ENCODE results near the gene CARS2.
A peak's percentile ranks its signal among the peaks of the same experiment; 100 is the strongest.
"Not testable (repeated sequence)": the region's sequence is repeated elsewhere in the genome, so short reads cannot be mapped to it uniquely, and the experiment has no call there.

The CARS2 gene

GRCh38 chr13:110615322-110616102 is 90.4 kb downstream of the CARS2 start, which contains the start of gene NAXD:
Gene NAXD, plus strand, starts transcription at chr13:110615545. Its CDS starts 57 bp downstream, at chr13:110615602.
- DNase-seq, result peak; percentile 68

- DNase-seq, result no peak
These were observed 91.0 kb downstream of the CARS2 start for GRCh38 chr13:110615005-110615321.

DNA sequence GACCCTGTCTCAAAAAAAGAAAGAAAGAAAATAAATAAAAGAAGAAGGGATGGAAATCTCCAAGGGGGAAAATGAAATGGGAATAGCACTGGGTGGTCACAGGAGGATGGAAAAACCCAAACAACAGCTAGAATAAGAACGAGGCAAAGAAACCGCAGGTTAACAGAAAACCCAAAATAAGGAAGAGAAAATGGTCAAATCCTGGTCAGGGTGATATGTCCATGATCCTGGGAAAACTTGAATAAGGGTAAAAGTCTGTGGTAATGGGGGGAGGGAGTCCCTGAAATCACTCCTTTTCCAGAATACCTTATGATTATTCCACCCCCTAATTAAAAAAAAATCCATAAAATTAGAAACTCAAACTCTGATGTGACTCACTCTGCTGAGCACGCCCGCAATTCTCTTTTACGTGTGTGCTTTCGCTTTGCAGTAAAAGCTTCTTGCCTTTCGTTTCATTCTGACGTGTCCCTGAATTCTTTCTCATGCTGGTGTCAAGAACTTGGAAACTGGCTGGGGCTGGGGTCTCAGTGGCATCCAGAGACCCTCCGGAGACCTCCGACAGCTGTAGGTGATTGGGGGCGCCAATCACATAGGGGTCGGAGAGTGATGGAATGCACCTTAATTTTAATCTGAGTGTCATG is 94.8 kb downstream of the CARS2 start:
- DNase-seq, result no peak

- DNase-seq, result no peak
These were observed 98.2 kb downstream of the CARS2 start for GRCh38 chr13:110607675-110608224.

DNA sequence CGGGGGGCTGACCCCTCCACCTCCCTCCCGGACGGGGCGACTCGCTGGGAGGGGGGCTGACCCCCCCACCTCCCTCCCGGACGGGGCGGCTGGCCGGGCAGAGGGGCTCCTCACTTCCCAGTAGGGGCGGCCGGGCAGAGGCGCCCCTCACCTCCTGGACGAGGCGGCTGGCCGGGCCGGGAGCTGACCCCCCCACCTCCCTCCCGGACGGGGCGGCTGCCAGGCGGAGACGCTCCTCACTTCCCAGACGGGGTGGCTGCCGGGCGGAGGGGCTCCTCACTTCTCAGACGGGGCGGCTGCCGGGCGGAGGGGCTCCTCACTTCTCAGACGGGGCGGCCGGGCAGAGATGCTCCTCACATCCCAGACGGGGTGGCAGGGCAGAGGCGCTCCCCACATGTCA is 99.6 kb downstream of the CARS2 start:
- not testable (repeated sequence) for DNase-seq

DNA sequence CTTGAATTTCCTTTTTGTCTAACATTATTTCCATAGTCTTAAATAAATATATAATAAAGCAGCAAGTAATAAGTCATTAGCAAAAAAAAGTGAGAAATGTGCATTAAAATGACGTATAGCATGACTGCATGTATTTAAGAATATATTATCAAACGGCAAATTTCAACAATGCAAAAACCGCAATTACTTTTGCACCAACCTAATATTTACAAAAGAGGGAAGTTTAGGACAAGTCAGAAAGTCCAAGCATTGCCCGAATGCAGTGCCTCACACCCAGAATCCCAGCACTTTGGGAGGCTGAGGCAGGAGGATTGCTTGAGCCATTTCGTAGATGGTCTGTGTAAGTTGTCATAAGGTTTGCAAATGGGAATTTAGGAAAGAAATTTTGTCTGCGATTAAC is 100.8 kb downstream of the CARS2 start:
- no peak for DNase-seq

DNA sequence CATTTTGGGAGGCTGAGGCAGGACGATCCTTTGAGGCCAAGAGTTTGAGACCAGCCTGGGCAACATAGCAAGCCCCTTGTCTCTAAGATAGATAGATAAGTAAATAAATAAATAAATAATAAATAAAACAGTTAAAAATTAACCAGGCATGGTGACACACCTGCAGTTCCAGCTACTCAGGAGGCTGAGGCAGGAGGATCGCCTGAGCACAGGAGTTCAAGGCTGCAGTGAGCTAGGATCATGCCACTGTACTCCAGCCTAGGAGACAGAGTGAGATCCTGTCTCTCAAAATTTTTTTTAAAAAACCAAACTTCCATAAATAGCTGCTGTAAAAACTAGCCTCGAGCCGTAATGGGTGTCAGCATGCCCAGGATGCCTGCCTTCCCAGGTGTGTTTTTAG is 104.9 kb downstream of the CARS2 start:
- DNase-seq, result no peak

DNA sequence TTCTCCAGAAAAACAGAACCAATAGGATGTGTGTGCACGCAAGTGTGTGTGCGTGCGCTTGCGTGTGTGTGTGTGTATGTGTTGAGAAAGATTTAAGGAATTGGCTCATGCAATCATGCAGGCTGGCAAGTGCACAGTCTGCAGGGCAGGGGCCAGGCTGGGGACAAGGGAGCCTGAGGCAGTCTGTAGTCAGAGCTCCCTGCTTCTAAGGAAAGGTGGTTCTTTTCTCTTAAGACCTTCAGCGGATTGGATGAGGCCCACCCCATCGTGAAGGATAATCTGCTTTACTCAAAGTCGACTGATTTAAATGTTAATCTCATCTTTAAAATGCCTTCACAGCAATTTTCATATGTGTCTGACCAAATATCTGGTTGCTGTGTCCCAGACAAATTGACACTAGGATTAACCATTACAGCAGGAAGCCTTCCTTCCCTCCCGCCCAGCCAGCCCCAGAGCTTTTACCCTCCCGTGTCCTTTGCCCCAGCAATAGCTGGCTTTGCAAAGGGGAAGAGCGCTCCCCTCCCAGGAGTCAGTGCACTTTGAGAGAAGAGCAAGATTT is 105.6 kb downstream of the CARS2 start:
- DNase-seq, result no peak

- no peak for DNase-seq
These were observed 108.8 kb downstream of the CARS2 start for GRCh38 chr13:110597041-110597689.

- DNase-seq, result no peak
These were observed 112.3 kb downstream of the CARS2 start for GRCh38 chr13:110593430-110594130.

DNA sequence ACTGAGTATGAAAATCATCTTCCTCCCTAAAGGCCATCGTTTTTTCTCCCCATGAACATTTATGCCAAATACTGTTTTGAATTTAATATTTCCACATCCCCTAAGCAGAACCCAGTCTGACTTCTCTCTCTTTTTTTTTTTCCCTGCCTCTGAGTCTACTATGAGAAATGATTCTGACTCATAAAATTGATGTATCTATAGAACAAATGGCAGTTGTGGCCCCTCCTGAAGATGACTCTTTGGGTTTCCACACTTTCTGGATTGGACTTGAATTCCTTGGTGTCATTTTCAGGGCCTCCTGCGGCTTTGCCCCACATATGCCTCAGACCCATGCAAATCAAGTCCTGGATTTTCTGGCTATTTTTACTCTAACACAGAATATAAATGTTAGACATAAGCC is 113.3 kb downstream of the CARS2 start:
- DNase-seq, result no peak

Measured in activated effector memory CD4-positive, alpha-beta T cell treated with Interleukin-2 at 50 U/mL for 16 hours (primary cell).